ENCODE data around the gene BTD.

DNA sequence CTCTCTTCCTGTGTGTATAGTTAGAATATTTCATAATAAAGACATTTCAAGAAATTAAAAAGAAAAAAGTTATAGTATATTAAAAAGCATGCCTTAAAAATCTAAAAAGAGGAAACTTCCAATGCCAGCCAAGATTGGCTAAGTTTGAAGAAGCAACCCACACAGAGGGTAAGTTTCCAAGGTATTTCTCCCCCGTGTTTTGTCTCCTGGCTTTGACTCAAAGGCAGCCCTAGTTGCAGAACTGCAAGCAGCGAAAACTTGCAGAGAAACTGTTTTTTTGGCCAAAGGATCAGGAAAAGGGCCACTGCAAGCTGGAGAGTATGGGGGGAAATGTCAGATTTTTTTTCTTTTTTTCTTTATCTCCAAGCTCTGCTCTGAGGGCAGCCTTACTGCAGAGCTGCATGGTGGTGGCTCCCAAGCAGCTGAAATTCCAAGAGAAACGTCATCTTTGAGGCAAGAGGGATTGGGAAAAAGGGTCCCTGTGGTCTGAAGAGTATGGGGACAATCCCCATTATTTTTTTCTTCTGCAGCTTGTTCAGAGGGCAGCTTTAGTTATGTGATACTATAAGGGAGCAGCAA is 23.2 kb upstream of the BTD start:
- TF ChIP-seq, protein P1, sequence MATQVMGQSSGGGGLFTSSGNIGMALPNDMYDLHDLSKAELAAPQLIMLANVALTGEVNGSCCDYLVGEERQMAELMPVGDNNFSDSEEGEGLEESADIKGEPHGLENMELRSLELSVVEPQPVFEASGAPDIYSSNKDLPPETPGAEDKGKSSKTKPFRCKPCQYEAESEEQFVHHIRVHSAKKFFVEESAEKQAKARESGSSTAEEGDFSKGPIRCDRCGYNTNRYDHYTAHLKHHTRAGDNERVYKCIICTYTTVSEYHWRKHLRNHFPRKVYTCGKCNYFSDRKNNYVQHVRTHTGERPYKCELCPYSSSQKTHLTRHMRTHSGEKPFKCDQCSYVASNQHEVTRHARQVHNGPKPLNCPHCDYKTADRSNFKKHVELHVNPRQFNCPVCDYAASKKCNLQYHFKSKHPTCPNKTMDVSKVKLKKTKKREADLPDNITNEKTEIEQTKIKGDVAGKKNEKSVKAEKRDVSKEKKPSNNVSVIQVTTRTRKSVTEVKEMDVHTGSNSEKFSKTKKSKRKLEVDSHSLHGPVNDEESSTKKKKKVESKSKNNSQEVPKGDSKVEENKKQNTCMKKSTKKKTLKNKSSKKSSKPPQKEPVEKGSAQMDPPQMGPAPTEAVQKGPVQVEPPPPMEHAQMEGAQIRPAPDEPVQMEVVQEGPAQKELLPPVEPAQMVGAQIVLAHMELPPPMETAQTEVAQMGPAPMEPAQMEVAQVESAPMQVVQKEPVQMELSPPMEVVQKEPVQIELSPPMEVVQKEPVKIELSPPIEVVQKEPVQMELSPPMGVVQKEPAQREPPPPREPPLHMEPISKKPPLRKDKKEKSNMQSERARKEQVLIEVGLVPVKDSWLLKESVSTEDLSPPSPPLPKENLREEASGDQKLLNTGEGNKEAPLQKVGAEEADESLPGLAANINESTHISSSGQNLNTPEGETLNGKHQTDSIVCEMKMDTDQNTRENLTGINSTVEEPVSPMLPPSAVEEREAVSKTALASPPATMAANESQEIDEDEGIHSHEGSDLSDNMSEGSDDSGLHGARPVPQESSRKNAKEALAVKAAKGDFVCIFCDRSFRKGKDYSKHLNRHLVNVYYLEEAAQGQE (IDR thresholded peaks at IDR 0.05), result no peak
- TF ChIP-seq, protein P2, sequence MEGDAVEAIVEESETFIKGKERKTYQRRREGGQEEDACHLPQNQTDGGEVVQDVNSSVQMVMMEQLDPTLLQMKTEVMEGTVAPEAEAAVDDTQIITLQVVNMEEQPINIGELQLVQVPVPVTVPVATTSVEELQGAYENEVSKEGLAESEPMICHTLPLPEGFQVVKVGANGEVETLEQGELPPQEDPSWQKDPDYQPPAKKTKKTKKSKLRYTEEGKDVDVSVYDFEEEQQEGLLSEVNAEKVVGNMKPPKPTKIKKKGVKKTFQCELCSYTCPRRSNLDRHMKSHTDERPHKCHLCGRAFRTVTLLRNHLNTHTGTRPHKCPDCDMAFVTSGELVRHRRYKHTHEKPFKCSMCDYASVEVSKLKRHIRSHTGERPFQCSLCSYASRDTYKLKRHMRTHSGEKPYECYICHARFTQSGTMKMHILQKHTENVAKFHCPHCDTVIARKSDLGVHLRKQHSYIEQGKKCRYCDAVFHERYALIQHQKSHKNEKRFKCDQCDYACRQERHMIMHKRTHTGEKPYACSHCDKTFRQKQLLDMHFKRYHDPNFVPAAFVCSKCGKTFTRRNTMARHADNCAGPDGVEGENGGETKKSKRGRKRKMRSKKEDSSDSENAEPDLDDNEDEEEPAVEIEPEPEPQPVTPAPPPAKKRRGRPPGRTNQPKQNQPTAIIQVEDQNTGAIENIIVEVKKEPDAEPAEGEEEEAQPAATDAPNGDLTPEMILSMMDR (IDR thresholded peaks at IDR 0.05; ENCODE audit: low read depth, low read length, missing input control), result no peak
- TF ChIP-seq TAF1 (conservative IDR thresholded peaks at IDR 0.05), result no peak

Measured in liver (tissue), 3 donors.